GM18519 (cell line): ENCODE results near the gene GABRB1.

Experiments used
- ATAC-seq: cut with Tn5 transposase; IDR thresholded peaks from one replicate; pipeline ENCODE4 v1.9.1; 2021; ENCODE audit warnings: mild to moderate bottlenecking, moderate library complexity; ENCODE audit not compliant: unreplicated experiment, low FRiP score

The GABRB1 gene

GRCh38 chr4:47043821-47044220 lies 12.5 kb downstream of the GABRB1 start:
- ATAC-seq, result no peak

- ATAC-seq, result no peak
Measured at GRCh38 chr4:47045261-47045660, 13.9 kb downstream of the GABRB1 start.

- ATAC-seq, result no peak
Measured at GRCh38 chr4:47049347-47049746, 18.0 kb downstream of the GABRB1 start.

- ATAC-seq, result no peak
Measured at GRCh38 chr4:47050761-47051725, 19.7 kb downstream of the GABRB1 start.

GRCh38 chr4:47053485-47053884 lies 22.1 kb downstream of the GABRB1 start:
- ATAC-seq, result no peak

DNA sequence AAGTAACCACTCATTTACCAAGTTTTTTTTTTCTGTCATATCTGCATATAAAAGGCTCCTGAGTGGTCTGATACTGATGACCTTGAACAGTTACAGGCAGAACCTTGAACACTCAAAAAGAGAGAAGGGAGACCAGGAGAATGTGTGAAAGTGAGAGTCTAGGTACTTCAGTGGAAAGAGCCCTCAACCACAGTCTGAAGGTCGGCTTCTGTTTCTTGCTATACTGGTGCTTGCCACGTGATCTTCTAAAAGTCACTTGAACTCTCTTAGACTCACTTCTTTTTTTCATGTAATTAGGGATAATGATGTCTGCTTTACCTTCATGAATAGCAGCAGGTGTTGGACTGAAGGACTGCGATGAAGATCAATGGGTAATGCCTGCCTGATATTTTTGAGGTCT lies 22.8 kb downstream of the GABRB1 start:
- ATAC-seq, result no peak

- ATAC-seq, result no peak
Measured at GRCh38 chr4:47057991-47058390, 26.6 kb downstream of the GABRB1 start.

DNA sequence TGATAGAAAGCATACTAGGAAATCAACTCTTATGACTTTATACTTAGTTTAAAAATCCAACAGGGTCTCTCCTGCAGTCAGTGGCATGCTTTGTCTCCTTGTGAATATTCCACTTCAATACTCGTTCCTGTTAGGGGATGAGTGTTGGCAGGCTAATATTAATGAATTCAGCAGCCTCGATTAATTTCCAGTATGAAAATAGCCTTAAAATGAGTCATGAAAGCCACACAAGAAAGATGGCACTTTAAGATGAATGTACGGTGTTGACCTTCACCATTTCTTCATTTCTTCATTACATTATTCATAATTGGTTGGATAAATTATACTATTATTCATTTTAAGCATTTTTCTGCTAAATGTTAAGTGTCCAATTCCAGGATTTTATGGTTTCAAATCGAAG lies 29.2 kb downstream of the GABRB1 start:
- no peak for ATAC-seq

DNA sequence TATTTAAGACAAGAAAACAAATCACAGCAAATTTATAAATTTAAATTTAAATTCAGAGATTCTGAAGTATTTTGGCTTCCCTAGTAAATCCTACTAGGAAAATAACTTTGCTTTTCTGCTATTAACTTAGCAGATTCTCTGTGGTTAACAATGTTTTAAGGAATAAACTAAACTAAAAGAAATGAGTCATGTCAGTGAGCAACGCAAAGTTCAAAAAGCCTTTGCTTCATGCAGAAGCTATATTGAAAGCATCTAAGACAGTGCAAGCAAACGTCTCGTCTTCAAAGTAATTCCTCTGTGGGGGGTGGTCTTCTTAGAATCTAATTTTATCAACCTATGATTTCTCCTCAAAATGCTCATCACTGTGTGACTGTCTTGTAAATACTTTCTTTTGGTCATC lies 30.1 kb downstream of the GABRB1 start:
- ATAC-seq, result no peak

GRCh38 chr4:47065051-47065481 lies 33.7 kb downstream of the GABRB1 start:
- no peak for ATAC-seq

DNA sequence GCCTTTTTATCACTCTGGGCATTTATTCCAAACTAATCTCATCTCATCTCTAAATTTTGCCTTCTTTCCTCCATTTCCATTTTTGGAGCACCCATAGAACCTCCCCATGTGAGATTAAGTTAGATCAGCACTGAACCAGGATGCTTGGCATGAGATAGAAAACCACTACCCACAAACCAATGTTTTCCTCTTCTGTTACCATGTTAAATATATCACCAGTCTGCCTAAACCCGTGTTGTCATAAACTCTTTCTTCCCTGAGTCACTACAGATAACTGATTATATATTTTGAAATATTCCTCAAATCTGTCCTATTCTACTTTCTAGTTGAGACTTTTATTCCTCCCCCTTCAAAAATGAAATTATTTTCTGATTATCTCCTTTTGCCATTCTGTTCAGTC lies 37.6 kb downstream of the GABRB1 start:
- ATAC-seq, result no peak

GRCh38 chr4:47071901-47072341 lies 40.6 kb downstream of the GABRB1 start:
- no peak for ATAC-seq

- ATAC-seq, result no peak
Measured at GRCh38 chr4:47073647-47074046, 42.3 kb downstream of the GABRB1 start.

GRCh38 chr4:47074816-47075215 lies 43.4 kb downstream of the GABRB1 start:
- no peak for ATAC-seq

DNA sequence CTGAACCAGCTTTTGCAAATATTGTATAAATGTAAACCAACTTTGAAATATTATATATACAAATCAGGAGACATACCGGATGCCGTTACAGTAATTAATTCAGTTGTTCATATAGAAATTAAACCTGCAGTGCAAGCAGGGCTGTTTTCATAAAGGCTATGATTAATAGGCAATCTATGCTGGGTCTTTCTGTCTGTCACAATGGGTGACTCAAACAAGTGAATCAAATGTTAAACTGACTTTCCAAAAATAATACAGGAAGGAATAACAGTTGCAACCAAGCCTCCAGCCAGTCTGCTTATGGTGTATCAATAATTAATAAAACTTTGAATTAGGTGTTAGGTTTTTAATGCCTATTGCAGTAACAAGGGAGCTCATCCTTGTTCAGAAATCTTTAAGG lies 43.9 kb downstream of the GABRB1 start:
- no peak for ATAC-seq

GRCh38 chr4:47075919-47076318 lies 44.6 kb downstream of the GABRB1 start:
- no peak for ATAC-seq

GRCh38 chr4:47084111-47084510 lies 52.7 kb downstream of the GABRB1 start:
- ATAC-seq, result no peak

- no peak for ATAC-seq
Measured at GRCh38 chr4:47084795-47085194, 53.4 kb downstream of the GABRB1 start.

DNA sequence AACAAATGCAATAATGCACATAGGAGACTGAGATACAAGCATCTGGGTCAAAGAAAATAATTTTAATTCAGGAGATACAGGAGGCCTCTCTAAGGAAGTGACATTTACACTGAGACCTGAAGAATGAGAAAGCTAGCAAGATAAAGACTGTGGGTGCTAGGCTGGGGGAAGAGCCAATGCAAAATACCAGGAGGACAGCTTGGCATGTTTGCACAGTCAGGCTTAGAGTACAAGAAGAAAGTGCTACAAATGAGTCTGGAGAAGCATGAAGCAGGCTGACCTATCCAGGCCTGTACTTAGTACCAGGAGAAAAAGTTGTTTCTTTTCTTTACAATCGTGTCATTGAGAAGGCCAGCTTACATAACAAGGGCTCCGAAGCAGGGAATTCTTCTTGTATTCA lies 56.9 kb downstream of the GABRB1 start:
- no peak for ATAC-seq

DNA sequence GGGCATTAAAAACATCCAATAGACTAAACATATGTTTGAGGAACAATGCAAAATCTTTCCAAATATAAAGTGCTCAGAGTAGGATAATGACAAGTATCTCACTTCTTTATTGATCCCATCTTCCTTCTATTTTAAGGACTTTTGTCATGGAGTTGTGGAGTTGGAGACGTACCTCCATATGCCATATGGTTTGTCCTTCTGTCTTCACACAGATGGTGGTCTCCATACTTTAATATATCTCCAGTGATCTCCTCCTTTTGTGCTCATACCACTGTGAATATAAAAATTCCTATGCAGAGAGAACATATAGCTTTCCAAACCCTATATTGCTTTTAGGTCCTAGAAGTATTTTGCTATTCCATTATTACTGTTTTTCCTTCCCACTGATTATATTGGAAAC lies 64.5 kb downstream of the GABRB1 start:
- no peak for ATAC-seq

DNA sequence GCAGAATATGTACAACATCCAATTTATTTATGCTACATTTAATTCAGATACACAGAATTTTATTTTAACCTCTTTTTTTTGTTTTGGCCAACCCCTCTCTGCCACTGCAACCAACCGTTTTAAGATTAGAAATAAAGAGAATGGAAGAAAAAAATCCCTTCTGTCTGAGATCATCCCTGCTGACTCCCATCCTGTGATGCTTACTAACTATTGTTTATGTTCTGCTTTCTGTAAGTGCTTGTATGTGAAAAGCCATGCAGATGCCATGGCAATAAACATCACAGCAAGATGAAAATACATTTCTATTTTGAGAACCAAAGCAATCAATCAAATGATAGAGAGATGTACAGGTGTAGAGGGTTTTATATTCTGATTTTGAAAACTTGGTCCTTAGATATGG lies 70.1 kb downstream of the GABRB1 start:
- no peak for ATAC-seq

- ATAC-seq, result no peak
Measured at GRCh38 chr4:47104986-47105385, 73.6 kb downstream of the GABRB1 start.
